Renal cortical epithelial cell (primary cell): ENCODE measurements around the gene GINS1. TPM values are rescaled to one million over a fixed set of nuclear protein-coding genes. Genes with fewer than 3 reads are reported as not detected.

Experiments used
- DNase-seq: peaks from one replicate; pipeline ENCODE4 v3.0.0-alpha.2; 2011; ENCODE audit warnings: low read depth
- total RNA-seq: library from RNA; depleted of rRNA; stranded (reverse); fragments of >200 nt; gene quantifications from 2 replicates; pipeline ENCODE4 v1.2.3, GENCODE V29; 2014

Gene GINS1
- total RNA-seq, 1 donor from 2014 or later = 6.1 TPM

GRCh38 chr20:25476106-25477013 lies 68.9 kb downstream of the GINS1 start:
- DNase-seq = no peak

- DNase-seq = no peak
These were observed 69.8 kb downstream of the GINS1 start for GRCh38 chr20:25477014-25477882.

GRCh38 chr20:25478889-25479568 lies 71.6 kb downstream of the GINS1 start:
- DNase-seq = no peak

GRCh38 chr20:25479638-25480037 lies 72.2 kb downstream of the GINS1 start:
- DNase-seq = no peak

- DNase-seq = no peak
These were observed 72.7 kb downstream of the GINS1 start for GRCh38 chr20:25480156-25480555.

- no peak for DNase-seq
These were observed 73.3 kb downstream of the GINS1 start for GRCh38 chr20:25480797-25481196.

GRCh38 chr20:25481235-25481917 lies 73.9 kb downstream of the GINS1 start:
- DNase-seq = no peak

- no peak for DNase-seq
These were observed 74.4 kb downstream of the GINS1 start for GRCh38 chr20:25481918-25482253.

GRCh38 chr20:25483431-25484132 lies 76.1 kb downstream of the GINS1 start:
- no peak for DNase-seq

- DNase-seq = no peak
These were observed 76.9 kb downstream of the GINS1 start for GRCh38 chr20:25484224-25484846.

GRCh38 chr20:25484911-25485511 lies 77.5 kb downstream of the GINS1 start:
- DNase-seq = peak; percentile 14

- DNase-seq = no peak
These were observed 78.4 kb downstream of the GINS1 start for GRCh38 chr20:25485872-25486271.

- DNase-seq = no peak
These were observed 78.9 kb downstream of the GINS1 start for GRCh38 chr20:25486377-25486776.

- no peak for DNase-seq
These were observed 79.8 kb downstream of the GINS1 start for GRCh38 chr20:25487306-25487705.

- DNase-seq = no peak
These were observed 80.5 kb downstream of the GINS1 start for GRCh38 chr20:25487975-25488374.

- DNase-seq = no peak
These were observed 81.9 kb downstream of the GINS1 start for GRCh38 chr20:25489221-25489871.

- no peak for DNase-seq
These were observed 83.4 kb downstream of the GINS1 start for GRCh38 chr20:25490656-25491445.

- no peak for DNase-seq
These were observed 84.1 kb downstream of the GINS1 start for GRCh38 chr20:25491446-25492038.
